DMS153 treated with DMSO at 0.1 percent for 48 hours (cell line): Measurements from ENCODE around the gene DSE.
A peak's percentile ranks its signal among the peaks of the same experiment; 100 is the strongest.

Experiments used
- DNase-seq: peaks from one replicate; lab custom pipeline; 2025; ENCODE audit not compliant: unreplicated experiment; lab: John Stamatoyannopoulos, UW

Gene DSE

DNA sequence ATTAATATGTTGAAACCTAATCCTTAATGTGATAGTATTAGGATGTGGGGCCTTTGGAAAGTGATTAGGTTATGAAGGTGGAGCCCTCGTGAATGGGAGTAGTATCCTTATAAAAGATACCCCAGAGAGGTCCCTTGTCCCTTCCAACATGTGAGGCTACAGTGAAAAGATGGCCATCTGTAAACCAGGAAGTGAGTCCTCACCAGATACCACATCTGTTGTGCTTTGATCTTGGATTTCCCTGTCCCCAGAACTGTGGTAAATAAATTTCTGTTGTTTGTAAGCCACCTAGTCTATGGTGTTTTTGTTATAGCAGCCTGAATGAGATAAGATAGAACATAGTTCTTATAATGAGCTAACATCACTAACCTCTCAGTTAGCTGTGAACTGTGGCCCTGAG lies 73.8 kb downstream of the DSE start:
- no peak for DNase-seq

DNA sequence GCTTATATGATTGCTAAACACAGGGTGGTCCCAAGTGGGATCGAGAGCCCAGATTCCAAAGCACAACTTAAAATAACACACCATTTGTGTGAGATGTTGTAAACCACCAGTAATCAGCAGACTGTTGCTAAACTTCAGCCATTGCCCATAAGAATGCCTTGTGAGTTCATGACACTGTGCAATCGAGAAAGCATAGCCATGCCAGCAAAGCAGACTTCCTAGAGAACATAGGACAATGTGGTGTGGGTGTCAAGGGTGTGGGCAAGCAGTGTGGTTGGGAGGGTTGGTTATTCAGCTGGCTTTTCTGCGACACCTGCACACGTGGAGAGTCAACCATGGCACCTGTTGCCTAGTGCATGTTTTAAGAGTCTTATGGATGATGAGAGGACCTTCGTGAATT lies 74.4 kb downstream of the DSE start:
- DNase-seq, result no peak

DNA sequence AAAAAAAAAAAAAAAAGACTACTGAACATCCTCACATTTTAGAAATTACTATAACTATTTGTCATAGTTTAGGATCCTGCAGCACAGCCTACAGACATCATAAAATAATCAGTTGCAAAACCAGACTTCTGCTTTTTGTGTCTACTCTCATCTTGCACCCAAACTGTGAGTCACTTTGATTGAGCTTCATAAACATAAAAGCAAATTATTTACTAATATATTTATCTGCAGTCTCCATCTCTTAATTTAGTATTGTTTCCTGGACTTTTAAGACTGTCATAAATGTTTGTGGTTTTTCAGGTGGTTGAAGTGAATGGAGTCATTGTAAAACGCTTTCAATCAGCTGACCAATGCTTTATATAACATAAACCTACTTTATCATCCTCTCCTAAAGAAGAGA lies 75.7 kb downstream of the DSE start:
- no peak for DNase-seq

DNA sequence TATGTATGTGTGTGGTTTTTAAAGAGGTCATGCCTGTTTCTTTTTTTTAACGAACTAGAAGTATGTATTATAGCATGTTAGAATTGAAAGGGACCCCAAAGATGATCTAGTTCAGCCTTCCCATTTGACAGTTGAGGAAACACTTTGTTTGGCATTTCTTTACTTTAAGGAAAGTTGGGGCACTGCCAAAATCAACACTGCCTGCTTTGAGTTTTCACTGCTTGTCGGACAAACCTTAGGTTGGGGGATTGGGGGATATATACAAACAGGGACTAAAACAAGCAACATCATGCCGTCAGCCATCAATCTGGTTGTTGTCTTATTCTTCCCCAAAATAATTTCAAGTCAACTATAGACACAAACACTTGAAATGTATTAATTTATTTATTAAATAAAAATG lies 76.3 kb downstream of the DSE start:
- no peak for DNase-seq

DNA sequence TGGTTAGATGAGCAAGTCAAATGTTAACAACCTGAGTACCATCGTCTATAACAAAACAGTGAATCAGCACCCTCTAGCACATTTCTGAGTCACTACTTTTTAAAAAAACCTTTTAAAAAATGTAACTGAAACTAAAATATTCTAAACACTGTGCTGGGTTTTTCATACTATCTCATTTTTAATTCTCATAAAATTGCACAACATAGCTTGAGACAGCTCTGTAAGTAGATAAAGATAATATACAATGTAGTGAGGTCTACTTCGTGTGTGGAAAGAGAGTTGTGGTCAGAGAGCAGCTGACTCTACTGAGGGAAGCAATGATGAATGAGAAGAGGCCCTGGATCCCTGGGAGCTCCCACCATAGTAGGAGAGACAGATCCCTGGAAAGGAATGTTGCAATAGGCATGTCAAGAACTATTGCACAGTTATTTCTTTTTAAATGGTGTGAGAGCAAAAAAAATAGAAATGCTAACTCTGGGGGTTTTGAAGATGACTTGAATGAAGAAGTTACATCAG lies 76.8 kb downstream of the DSE start:
- no peak for DNase-seq

DNA sequence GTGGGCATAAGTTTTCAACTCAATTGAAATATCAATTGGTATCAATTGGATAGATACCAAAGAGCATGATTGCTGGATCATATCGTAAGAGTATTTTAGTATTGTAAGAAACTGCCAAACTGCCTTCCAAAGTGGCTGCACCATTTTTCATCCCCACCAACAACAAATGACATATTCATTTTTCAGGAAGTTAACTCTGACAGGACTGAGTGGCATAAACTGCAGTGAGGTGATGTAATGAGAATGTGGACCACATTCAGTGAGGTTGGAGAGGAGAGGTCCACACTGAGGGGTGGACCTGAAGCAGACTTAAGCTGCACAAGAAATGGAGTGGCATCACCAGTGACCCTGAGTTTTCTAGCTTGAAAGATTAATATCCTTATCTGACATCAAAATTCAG lies 78.8 kb downstream of the DSE start:
- no peak for DNase-seq

DNA sequence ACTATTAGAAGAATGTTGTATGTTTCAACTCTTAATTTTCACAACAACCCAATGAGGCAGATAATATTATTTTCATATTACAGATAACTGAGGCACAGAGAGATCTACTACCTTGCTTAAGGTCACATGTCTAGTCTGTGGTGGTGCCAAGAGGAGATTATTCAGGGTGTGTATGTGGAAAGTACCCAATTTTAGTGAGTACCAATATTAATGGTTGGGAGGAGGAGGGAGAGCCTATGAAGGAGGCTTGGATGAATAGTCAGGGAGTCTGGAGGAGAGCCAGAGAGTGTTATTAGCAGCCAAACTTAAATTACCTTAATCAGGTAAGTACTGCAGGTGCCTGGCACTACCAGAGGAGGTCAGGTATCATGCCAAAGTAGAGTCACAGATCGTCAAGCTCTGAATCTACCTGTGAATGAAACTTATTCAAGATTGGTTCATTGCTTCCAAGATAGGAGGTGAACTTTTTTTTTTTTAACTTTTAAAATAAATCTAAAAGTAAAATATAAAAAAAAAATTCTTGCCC lies 79.5 kb downstream of the DSE start:
- no peak for DNase-seq

DNA sequence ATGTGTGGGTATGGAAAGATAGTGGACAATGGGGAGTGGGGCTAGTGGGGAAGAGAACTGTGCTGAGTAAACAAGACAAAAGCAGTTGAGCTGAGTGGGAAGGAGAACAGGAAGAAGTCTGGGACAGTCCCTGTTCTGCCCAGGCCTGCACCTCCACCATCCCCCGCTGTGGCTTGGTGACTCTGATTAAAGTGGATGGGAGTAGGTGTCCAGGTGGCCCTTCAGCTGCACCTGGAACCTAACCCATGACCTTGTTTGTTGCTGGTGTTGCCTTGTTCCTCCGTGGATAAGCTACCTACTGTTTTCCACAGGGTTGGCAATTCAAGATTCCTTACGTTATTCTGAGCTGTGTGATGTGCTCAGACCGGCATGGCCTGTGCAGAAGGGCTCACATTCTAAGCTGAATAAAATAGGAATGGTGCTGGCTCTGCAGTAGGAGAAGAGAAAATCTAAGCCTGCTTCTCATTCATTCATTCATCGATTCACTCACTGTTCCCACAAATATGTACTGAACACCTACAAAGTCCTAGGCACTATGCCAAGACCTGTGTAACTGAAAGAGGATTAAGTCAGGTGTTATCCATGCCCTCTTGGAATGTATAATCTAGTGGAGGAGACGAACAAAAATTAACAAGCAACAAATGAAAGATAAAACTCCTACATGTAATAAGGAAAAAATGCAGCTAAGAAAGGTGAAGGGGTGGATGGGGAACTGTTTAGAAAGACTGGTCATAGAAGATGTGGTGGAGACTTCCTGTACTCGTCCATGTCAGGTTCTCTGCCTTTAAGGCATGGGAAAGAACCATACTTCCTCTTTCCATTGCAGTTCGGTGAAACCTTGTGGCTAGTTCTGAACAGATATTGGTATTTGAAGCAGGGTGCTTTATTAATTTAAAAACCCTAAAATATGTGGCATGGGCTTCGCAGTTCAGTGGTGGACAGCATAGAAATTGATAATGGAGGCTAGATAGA lies 80.3 kb downstream of the DSE start:
- DNase-seq, result no peak

DNA sequence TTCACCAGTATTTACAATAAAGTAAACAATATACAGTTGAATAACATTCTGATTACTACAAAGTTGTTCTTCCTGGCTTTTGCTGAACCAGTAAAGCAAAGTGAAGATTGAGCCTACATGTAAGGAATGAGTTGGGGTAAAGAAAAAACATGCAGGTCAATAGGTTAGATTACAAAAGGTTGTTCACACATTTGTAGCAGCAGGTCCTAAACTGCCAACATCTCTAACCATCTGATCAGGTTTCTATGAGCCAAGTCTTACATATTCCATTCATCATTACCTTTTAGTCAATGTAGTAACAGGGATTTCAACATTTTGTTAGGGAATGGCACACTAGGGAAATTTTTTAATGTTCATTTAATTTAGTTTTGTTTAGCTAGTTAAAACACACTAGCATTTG lies 81.2 kb downstream of the DSE start:
- DNase-seq, result no peak

DNA sequence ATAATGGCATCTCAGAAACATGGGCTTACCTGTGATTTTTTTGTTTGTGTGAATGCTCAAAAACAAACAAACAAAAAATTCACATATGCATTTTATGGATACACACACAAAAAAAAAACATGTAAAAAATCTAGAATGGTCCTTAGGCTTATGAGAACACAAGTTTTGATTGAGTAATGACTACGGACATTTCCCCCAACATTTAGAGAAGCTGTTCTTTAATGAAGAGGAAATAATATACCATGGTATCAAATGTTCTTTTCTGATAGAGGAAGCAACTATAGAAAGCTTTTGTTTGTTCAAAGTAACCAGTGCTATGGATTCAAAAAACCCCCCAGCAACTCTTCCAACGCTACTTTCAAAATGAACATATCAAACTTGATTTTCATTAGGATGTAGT lies 81.8 kb downstream of the DSE start:
- no peak for DNase-seq

DNA sequence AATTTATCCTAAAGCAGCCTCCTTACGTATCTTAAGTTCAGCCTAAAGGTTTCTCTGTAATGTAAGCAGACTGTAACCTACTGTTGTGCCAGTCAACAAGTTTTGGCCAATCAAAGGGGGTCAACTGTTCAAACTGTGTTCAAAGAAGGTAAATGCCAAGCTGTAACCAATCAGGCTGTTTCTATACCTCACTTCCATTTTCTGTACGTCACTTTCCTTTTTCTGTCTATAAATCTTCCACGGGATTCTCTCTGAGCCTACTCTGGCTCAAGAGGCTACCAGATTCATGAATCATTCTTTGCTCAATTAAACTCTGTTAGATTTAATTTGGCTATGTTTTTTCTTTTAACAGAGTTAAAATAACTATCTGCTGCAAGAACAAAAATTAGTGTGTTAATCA lies 85.4 kb downstream of the DSE start:
- DNase-seq, result no peak

DNA sequence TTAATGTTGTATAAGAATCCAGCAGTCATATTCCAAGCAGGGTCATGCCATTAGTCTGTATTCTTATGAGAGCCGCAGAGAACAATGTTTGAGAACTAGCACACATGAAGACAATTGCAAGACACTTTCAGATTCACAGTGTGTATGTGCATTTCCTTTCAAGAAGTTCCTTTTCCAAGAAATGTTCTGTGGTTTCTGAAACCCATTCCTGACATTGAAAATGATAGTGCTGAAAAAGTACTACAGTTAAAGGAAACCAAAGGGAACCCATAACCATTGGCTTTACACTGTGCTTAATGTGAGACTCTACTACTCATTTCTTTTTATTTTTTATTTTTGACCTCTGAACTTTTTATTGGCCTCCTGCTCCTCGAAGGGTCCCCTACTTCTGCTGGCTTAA lies 86.2 kb downstream of the DSE start:
- DNase-seq, result no peak

DNA sequence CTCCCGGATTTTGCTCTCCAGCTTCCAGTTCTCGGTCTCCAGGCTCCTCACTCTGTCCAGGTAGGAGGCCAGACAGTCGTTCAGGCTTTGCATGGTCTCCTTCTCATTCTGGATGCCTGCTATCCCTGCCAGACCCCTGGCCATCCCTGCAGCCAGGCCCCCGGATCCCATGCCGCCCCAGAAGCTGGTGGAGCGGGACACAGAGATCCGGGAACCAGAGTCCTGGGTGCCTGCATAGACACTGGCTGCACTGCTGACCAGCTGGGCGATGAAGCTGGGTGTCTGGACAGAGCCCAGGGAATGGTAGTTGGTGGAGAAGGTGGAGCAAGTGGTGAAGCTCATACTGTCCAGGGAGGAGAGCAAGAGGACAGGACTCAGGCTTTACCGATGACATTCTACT lies 87.5 kb downstream of the DSE start:
- DNase-seq, result no peak

DNA sequence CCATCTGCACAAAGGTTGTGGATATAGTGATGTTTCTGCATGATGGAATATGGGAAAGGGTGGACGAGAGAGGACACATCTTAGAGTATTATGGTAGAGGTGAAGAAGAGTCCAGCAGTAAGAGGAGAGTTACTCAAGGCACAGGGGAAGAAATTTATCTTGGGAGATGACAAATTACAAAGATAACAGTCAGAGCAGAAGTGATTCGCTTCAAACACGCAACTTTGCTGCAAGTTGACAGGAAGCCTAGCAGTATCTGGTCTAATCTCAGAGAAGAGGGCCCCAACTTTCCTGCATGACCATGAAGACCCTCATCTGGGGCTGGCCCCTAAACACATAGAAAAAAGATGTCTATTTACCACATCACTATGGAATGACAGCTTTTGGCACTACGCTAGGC lies 89.2 kb downstream of the DSE start:
- no peak for DNase-seq

DNA sequence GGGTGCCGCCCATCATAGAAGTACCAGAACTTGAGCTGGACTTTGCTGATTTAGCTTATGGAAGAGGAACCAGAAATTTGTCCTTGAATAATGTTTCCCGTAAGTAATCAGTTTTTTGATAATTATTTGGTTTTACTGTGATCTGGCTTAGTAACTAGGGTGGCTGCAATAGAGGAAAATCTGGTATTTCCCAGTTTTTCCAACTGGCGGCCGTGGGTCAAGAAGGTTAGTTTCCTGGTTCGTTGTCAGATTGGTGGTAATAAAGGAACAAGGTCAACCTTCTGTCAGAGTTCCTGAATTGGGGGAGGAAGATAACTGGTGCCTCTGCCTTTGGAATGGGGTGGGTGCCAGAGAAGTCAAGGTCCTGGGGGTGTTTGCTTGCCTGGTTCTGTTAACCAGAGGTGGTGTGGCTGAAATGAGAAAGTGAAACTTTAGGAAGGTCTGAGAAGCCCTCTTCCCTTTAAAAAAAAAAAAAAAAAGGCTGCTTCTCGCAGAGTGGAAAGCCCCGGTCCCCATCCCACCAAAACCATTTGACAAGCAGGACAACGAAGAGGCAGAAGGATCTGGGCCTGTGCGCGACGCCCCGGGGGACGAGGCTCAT lies 90.7 kb downstream of the DSE start, which contains the start of gene CALHM6:
CALHM6 (plus strand) TSS at position 45 of the 601 bp plus-strand sequence; CDS start at position 600, 555 bp downstream.
- DNase-seq, result no peak

DNA sequence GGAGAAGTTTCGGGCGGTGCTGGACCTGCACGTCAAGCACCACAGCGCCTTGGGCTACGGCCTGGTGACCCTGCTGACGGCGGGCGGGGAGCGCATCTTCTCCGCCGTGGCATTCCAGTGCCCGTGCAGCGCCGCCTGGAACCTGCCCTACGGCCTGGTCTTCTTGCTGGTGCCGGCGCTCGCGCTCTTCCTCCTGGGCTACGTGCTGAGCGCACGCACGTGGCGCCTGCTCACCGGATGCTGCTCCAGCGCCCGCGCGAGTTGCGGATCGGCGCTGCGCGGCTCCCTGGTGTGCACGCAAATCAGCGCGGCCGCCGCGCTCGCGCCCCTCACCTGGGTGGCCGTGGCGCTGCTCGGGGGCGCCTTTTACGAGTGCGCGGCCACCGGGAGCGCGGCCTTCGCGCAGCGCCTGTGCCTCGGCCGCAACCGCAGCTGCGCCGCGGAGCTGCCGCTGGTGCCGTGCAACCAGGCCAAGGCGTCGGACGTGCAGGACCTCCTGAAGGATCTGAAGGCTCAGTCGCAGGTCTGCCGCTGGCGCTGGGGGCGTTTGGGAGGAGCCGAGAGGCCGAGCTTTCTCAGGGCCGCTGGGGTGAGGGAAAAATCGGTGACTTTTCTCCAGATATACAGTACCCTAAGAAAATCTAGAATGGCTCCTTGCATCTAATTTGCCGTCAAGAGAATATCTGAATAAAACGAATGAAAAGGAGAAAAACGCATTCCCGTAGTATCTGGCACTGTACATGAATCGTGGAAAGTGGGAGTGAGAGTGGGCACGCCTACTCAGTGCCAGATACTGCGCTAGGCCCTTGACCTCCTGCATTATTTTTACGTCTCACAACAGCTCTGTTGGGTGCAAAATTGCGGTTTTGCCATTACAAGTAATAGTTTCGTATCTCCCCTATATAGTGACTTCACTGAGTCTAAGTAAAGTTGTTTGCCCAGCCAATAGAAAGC lies 91.5 kb downstream of the DSE start:
- peak; percentile 21 for DNase-seq

DNA sequence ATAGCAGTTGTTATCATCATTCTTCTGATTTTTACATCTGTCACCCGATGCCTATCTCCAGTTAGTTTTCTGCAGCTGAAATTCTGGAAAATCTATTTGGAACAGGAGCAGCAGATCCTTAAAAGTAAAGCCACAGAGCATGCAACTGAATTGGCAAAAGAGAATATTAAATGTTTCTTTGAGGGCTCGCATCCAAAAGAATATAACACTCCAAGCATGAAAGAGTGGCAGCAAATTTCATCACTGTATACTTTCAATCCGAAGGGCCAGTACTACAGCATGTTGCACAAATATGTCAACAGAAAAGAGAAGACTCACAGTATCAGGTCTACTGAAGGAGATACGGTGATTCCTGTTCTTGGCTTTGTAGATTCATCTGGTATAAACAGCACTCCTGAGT lies 92.6 kb downstream of the DSE start:
- no peak for DNase-seq

DNA sequence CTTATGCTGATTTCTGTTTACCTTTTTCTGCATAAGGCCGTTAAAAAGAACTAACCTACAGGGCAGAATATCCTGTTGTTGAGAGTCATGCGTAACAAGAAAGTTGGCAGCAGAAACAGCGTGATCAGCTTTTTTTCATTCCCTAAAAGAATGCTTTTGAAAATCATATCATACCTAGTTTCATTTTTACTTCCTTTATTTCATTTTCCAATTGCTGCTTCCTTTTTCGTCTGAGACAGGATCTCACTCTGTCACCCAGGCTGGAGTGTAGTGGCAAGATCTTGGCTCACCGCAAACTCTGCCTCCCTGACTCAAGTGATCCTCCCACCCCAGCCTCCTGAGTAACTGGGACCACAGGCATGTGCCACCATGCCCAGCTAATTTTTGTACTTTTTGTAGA lies 94.5 kb downstream of the DSE start:
- DNase-seq, result no peak

DNA sequence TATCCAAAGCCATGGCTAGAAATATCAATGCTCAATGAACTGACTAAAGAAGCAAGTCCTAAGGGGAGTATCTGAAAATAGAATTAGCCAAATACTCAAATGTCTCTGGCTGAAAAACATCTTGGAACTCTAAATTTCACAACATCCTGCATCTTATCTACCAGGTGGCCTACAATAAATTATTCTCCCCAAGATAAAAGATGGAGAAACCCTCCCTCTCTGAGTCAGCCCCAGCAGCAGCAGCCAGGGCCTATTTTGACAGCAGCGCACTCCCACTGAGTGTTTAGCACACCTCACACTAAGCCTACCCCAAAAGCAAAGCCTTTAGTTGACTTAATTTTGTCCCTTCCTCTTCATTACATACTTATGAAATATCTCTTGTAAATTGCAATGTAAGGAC lies 96.3 kb downstream of the DSE start:
- no peak for DNase-seq

DNA sequence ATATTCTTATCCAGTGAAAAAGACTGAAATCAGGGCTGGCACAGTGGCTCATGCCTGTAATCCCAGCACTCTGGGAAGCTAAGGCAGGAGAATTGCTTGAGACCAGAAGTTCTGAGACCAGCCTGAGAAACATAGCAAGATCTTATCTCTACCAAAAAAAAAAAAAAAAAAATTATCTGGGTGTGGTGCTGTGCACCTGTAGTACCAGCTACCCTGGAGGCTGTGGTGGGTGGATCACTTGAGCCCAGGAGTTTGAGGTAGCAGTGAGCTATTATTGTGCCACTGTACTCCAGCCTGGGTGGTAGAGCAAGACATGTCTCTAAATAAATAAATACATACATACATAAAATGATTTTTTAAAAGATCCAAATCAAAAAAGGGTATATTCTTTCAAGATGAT lies 96.8 kb downstream of the DSE start:
- DNase-seq, result no peak

DNA sequence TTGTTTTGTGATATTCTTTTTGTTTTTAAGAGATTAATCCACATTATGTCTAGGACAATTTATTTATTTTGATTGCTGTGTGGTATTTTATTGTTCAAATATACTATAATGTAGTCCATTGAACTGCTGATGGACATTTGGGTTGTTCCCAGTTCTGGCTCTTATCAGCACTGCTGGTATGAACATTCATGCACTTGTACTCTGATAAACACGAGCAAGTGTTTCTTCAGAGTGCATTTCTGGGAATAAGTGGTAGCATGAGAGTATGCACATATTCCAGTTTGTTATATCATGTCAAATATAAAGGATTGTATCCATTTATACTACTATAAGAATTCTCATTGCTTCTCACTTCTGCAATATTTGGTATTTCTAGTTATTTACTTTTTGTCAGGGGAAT lies 97.5 kb downstream of the DSE start:
- DNase-seq, result no peak
